ENCODE data around the gene DPY30.
"Not testable (repeated sequence)": the region's sequence is repeated elsewhere in the genome, so short reads cannot be mapped to it uniquely, and the experiment has no call there.

Gene DPY30

DNA sequence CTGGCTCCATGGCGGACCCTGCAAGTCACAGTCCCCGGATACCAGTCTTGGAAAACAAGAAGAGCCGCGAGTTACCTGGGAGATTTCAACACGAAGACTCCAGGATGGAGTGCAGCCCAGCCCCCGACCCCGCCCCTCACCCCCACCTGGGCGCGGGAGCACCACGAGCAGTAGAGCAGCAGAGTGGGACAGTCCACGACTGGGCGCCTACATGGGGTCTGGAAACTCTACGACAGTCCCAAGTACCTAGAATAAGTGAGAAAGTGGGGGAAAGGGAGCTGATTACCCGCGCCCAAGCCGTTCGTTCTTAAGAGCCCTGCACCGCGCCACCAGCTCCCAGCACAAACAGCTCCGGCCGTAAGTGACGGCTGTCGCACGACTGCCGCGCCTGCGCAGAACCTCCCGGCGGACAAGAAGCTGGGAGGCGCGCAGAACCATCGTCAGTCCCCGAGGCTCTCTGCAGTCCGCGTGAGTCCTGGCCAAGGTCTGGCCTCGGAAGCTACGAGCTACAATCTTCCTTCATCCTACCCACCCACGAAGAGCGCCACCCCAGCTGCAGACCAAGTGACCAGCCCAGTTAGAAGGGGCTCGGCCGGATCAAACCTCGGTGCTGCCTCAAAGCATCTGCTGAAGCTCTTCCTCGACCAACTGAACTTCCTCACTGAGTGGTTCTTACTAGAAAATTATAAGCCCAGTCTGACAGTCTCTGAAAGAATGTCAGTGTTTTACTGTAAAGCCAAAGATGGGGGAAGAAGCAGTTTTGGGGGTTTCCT, at the start of gene DPY30:
TSS of gene DPY30 (minus strand) at position 359 of the 773 bp plus-strand sequence. CDS start at position 10, 349 bp downstream.
- DNase-seq: peak; percentile 90

DNA sequence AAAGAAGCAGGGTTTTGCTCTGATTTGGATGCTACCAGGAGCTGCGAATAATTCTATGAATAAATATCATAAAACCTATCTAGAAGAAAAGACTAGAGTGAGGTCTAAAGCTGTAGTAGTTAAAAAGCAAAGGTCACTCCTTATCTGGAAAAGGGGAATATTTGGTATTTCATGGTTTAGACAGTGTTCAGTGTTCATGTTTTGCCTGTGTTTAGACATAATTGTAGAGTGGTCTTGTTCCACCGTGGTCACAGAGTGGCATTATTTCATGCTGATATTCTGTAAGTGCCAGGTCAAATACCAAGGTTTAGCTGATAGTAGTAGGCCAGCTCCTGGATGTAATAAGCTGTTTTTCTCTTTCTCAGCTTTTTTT, 34.5 kb upstream of the DPY30 start:
- DNase-seq: no peak

DNA sequence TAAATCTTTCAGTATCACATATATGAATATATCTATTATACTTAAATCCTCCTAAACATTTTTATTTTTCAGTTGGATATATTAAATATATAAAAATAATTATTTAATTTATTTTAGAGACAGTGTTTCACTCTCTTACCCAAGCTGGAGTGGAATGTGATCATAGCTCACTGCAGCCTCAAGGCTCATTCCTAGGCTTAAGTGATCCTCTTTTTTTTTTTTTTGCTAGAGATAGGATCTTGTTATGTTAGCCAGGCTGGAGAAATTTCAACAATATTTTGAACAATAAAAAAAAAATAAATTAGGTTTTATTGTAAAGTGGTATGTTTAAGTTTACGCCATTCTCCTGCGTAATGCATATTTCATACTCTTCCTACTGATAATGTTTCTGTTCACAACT, 27.9 kb upstream of the DPY30 start:
- no peak for DNase-seq

DNA sequence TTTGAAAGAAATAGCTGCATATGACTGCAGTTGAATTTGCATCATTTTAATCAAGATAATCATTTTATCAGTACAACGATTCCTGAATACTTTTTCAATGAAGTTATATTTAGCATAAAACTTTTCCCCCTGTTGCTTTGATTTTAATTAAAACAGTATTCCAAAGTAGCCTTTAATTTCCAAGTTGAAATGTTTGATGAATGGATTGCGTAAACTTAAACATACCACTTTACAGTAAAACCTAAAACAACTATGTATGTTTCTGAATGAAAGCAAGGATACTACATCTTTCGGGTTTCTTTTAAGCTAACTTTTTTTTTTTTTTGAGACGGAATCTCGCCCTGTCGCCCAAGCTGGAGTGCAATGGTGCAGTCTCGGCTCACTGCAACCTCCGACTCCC, 25.1 kb upstream of the DPY30 start:
- no peak for DNase-seq

DNA sequence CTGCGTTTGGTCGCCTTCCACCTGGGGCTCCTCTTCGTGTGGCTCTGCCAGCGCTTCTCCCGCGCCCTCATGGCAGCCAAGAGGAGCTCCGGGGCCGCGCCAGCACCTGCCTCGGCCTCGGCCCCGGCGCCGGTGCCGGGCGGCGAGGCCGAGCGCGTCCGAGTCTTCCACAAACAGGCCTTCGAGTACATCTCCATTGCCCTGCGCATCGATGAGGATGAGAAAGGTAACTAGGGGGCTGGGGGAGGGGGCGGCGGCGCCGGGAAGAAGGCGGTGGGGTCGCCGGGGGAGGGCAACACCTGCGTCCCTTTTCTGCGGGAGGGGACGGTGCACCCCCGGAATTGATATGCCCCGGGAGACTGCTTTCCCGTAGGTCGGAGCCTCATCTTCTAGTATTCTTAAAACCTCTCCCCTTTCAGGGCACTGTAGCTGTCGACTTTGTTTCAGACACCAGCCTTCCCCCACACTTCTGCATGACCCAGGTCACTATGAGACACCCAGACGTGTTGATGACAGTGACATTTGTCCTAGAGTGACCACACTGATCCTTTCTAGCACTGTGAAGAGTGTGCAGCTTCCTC, 24.5 kb upstream of the DPY30 start:
- no peak for DNase-seq

DNA sequence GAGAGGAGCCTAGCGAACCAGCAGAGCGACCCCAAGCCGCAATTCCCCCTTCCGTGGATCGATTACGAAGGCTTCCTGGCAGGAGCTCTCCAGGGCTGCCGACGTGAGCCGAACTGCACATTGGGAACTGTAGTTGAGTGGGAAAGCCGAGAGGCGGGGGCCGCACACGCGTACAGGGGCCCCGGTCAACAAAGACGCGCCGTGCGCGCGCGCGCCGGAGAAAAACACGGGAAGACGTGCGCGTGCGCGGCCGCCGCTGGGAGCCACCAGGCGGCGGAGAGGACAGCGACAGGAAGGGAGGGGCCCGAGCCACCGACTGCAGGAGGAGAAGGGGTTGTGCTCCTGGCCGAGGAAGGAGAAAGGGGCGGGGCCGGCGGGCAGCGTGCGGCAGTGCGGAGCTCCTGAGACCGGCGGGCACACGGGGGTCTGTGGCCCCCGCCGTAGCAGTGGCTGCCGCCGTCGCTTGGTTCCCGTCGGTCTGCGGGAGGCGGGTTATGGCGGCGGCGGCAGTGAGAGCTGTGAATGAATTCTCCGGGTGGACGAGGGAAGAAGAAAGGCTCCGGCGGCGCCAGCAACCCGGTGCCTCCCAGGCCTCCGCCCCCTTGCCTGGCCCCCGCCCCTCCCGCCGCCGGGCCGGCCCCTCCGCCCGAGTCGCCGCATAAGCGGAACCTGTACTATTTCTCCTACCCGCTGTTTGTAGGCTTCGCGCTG, 23.9 kb upstream of the DPY30 start, which contains the start of gene SPAST:
TSS of gene SPAST (plus strand) at position 247 of the 711 bp plus-strand sequence. CDS start at position 523, 276 bp downstream.
- DNase-seq: peak; percentile 97

DNA sequence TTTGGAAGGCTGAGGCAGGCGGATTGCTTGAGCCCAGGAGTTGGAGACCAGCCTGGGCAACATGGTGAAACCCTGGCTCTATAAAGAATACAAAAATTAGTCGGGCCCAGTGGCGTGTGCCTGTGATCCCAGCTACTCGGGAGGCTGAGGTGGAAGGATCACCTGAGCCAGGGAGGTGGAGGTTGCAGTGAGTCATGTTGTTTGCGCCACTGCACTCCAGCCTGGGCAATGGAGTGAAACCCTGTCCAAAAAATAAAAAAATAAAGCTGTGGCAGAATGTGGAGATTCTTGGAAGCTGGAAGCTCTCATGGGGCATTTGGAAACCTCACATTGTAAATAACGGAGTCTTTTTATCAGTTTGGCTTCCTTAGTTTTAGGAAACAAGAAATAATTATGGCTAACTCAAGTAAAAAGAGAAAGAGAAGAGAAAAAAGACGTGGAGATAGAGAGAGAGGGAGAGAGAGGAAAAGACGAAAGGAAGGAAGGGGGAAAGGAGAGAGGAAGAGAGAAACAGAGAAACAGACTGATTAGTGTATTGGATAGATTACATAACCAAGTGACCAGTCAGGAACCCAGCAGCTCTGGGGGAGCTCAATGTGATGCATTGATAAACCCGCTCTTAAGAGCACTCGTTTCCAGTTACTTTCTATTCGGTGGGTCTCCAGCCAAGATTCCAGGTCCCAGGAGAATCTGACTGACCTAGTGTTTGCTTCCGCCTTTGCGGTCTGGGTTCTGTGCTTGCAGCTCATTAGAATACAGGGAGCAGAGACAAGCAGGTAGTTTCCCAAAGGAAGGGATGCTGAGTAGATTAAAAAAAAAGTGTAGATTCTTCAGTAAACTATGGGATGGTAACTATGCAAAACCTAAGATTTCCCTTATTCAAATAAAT, 22.6 kb upstream of the DPY30 start:
- peak; percentile 73 for DNase-seq

DNA sequence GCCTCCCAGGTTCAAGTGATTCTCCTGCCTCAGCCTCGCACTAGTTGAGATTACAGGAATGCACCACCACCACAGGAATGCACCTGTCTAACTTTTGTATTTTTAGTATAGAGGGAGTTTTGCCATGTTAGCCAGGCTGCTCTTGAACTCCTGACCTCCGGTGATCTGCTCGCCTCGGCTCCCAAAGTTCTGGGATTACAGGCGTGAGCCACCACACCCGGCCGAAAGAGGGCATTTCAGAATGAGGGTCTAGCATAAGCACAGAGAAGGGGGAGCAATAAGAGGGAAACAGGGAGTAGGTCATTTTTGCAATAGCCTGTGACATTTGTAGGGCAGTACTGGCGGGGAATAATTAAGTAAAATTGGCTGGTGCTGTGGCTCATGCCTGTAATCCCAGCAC, 21.8 kb upstream of the DPY30 start:
- DNase-seq: no peak

DNA sequence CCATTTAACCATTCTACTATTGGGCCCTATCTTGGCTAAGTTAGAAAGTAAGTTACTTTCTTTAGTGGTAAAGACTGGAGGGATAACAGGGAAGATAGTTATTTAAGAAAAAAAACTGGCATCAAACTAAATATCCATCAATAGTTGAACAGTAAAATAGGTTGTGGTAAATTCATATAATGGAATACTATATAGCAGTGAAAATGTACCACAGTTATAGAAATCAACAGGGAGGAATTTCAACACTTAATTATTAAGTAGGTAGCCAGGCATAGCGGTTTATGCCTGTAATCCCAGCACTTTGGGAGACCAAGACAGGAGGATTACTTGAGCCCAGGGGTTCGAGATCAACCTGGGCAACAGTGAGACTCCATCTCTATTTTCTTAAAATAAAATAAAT, 20.7 kb upstream of the DPY30 start:
- DNase-seq: no peak

DNA sequence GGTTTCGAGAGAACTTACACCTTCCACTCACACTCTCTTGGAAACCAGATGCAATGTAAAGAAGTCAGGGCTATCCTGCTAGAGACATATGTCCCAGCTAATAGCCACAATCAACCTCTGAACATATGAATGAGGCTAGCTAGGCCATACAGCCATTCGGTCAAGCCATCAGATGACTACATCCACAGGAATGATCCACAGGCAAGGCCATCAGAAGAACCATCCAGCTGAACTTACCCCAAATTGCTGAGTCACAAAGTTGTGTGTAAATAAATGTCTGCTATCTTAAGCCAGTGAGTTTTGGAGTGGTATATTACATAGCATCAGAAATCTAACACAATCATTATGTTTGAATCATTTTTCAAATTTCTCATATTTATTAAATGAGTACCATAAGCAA, 18.5 kb upstream of the DPY30 start:
- no peak for DNase-seq

DNA sequence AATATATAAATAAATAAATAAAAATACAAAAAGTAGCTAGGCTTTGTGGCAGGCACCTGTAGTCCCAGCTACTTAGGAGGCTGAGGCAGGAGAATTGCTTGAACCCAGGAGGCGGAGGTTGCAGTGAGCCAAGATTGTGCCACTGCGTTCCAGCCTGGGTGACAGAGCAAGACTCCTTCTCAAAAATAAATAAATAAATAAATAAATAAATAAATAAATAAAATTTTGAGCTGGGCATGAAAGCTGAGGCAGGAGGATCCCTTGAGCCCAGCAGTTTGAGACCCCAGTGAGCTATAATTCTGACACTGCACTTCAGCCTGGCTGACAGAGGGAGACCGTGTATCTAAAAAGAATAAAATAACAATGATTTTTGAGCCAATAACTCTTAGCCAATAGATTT, 15.0 kb upstream of the DPY30 start:
- not testable (repeated sequence) for DNase-seq

DNA sequence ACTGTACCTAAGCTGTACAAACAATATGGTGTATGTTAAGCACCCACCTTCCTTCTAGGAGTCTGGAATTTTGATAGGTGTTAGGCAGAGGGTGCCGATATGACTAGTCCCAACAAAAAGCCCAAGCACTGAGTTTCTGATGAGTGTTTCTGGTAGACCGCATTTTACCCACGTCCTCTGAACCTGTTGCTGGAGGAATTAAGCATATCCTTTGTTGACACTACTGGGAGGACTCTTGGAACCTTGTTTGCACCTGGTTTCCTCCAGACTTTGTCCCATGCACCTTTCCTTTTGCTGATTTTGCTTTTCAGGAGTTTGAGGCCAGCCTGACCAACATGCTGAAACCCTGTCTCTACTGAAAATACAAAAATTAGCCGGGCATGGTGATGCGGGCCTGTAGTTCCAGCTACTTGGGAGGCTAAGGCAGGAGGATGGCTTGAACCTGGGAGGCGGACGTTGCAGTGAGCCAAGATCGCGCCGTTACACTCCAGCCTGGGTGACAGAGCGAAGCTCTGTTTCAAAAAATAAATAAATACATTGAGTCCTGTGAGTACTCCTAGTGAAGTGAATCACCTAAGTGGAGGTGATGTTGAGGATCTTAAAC, 12.3 kb upstream of the DPY30 start:
- no peak for DNase-seq

DNA sequence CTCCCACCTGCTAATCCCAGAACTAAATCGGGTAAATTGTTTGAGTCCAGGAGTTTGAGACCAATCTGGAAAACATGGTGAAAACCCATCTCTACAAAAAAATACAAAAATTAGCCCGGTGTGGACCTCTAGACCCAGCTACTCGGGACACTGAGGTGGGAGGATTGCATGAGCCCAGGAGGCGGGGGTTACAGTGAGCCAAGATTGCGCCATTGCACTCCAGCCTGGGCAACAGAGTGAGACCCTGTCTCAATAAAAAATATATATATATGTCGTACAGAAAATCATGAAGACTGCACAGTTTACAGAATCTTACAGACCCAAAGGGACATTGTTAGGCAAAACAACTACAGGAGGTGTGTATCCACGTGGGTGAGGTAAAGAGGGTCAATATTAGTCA, 4.0 kb upstream of the DPY30 start:
- DNase-seq: no peak

DNA sequence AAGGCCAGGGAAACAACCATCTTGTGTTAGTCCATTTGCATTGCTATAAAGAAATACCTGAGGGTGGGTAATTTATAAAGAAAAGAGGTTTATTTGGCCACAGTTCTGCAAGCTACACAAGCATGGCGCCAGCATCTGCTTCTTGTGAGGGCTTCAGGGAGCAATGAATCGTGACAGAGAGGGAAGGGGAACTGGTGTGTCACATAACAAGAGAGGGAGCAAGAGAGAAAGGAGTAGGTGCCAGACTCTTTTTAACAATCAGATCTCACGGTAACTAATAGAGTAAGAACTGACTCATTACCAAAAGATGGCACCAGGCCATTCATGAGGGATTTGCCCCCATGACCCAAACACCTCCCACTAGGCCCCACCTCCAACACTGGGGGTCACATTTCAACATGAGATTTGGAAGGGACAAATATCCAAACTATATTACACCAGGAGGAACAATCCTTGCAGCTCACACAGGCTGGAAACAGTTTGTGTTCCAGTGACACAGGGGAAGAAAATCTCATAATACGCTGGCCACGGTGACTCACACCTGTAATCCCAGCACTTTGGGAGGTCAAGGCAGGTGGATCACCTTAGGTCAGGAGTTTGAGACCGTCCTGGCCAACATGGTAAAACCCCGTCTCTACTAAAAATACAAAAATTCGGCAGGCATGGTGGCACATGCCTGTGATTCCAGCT, 5.3 kb downstream of the DPY30 start:
- not testable (repeated sequence) for DNase-seq

DNA sequence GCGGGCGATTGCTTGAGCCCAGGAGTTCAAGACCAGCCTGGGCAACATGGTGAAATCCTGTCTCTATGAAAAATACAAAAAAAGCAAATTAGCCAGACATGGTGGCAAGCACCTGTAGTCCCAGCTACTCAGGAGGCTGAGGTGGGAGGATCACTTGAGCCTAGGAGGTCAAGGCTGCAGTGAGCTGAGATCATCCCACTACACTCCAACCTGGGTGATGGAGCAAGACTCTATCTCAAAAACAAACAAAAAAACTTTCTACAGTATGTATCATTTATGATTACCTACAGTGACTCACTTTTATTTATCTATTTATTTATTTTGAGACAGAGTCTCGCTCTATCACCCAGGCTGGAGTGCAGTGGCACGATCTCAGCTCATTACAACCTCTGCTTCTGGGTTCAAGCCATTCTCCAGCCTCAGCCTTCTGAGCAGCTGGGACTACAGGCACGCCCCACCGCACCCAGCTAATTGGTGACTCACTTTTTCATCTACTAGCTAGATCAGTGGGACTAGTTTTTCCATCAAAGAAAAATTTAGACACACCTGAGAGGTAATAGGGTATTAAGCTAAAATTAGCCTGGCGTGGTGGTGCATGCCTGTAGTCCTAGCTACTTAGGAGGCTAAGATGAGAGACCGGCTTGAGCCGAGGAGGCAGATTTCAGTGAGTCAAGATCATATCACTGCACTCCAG, 20.7 kb downstream of the DPY30 start:
- not testable (repeated sequence) for DNase-seq

DNA sequence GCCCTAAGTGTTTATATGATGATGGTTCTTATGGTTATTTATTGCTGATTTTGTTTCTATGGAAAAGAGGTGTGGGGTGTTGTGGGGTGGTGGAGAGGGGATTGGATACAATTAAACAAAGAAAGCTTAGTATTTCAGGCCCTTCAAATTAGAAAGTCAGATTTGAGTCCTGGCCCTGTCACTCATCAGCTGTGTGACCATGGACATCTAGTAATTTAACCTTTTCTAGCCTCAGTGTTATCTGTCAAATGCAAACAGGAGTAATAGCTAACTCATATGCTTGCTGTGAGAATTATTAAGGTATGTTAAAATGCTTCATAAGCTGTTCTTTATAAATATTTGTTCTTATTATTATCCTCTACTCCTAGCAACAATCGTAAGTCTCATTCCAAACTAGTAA, 26.7 kb downstream of the DPY30 start:
- DNase-seq: no peak

DNA sequence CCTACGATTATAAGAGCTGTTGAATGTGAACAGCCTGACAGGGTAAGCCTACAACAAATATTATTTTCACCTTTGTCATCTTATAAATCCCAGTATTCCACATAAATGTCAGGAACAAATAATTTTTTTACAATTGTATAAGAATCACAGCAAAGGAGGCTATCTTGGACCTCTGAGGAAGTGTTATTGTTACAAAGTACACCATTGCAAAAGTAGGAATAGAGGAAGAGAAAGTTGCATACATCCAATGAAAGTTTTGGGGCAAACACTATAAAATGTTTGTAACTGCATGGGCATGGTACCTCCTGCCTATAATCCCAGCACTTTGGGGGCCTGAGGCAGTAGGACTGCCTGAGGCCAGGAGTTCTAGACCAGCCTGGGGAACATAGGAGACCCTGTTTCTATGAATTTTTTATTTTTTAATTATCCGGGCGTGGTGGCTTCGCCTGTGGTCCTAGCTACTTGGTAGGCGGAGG, 28.1 kb downstream of the DPY30 start:
- no peak for DNase-seq

DNA sequence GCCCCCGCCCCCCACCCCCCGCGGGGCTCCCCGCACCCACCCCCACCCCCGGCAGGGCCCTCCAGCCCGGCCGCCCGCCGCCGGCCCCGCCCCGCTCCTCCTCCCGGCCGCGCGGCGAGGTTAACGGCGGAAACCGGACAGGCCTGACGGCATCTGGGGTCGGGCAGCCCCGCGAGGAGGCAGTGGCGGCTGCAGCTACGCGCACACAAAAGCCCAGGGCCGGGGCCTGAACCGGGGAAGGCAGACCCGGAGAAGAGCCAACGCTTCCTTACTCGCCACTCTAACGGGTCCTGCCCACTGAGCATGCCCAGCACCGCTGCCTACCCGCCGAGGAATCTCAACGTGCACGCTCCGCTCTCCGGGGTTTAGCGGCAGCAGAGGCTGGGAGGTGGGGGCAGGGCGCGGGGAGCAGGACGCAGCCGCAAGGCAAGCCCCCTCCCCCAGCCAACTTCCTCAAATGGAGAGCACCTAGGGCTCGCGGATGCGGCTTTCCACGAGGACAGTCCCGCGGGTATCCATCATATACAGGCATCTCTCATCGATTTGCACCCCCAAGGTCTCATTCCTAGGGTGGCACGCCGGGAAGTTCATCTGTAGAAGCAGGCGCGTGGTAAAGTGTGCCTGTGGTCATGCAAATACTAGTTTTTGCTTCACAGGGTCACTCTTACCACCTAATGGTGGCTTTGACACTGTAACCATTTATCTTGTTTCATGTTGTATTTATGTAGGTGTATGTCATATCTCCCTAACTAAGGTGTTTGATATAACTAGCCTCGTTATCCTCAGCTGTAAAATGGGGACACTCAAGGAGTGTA, 28.7 kb downstream of the DPY30 start, which contains the start of gene MEMO1:
TSS of gene MEMO1 (minus strand) at position 339 of the 815 bp plus-strand sequence. CDS start 761 bp downstream, outside the sequence.
- peak; percentile 94 for DNase-seq

DNA sequence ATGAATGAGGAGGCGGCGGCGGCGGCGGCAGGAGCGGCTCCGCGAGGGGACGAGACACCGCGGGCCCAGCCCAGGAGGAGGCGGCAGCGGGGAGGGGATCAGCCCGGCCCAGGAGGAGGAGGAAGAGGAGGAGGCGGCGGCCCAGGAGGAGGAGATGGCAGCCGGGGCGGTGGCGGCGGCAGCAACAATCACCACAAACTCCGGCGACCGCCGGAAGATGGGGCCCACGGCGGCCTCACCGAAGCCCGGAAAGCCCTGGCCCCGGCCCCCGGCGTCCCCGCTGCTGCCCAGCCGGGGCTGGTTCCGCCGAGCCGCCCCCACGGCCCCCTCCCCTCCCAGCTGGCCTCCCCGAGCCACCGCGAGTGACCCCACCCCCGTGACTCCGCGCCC, 29.3 kb downstream of the DPY30 start:
- peak; percentile 58 for DNase-seq
